HCT116 (cell line): ENCODE data around the gene FOXP1. TPM values are rescaled to one million over a fixed set of nuclear protein-coding genes. Genes with fewer than 3 reads are reported as not detected.

Source experiments
- ATAC-seq: fragments of 200-7000 bp; cut with Tn5 transposase; 2 replicates; pipeline ENCODE4 v1.9.1; 2020; ENCODE audit warnings: mild to moderate bottlenecking, moderate library complexity
- BruUV-seq: library from RNA; stranded (reverse); fragments of 400-500 nt; replicated peaks from 2 replicates; lab custom pipeline; 2021; lab: Mats Ljungman, UMichigan
- CTCF ChIA-PET: fragments of 300-600 bp; sonication (Branson Sonifier 250); formaldehyde crosslinking; loops from one replicate; lab custom pipeline; 2021; ENCODE audit warnings: antibody characterized with exemption; lab: Charles Lee
- POLR2A ChIA-PET: fragments of 300-600, 350-600 bp; sonication (Branson Sonifier 250); formaldehyde crosslinking; loops from one replicate; lab custom pipeline; 2021; ENCODE audit warnings: antibody characterized with exemption; lab: Charles Lee
- RAD21 ChIA-PET, 2 experiments: fragments of 300-600 bp; sonication (Branson Sonifier 250); formaldehyde crosslinking; loops; one replicate each; lab custom pipeline; 2023; ENCODE audit warnings: low total read pairs in 2 of 2; ENCODE audit not compliant: uncharacterized antibody in 2 of 2, unreplicated experiment in 2 of 2, low non-redundant PET in 1 of 2; lab: Charles Lee
- DNase-seq: peaks from one replicate; pipeline ENCODE4 v3.0.0-alpha.2; 2010; ENCODE audit warnings: low read depth, low spot score
- H2AFZ ChIP-seq: fragments of 200-600 bp; shearing (Covaris generic), sonication (generic); 2 replicates; pipeline ENCODE4 v1.6.1; 2017; ENCODE audit warnings: low read depth, mixed run types, mixed read lengths, antibody characterized with exemption, low read length; ENCODE audit not compliant: poor library complexity, severe bottlenecking
- H3K27ac ChIP-seq: 2 replicates; pipeline ENCODE4 v1.5.1; 2012; ENCODE audit warnings: low read depth, low read length
- H3K27me3 ChIP-seq: fragments of 200-600 bp; sonication (generic); 2 replicates; pipeline ENCODE4 v1.6.1; 2016; ENCODE audit warnings: mixed run types, low read length, mixed read lengths; ENCODE audit not compliant: insufficient read depth
- H3K36me3 ChIP-seq, 2 experiments: fragments of 200-500 bp in 1 of 2; fragments of 200-600 bp in 1 of 2; sonication (Bioruptor generic) in 1 of 2; sonication (generic) in 1 of 2; 2 replicates each; pipeline versions ENCODE4 v1.5.1 to v1.6.1; 2014 to 2016; ENCODE audit warnings: low read length in 2 of 2, inconsistent platforms in 1 of 2, mixed read lengths in 1 of 2, mixed run types in 1 of 2; ENCODE audit not compliant: insufficient read depth in 2 of 2, control insufficient read depth in 1 of 2
- H3K4me1 ChIP-seq, 2 experiments: fragments of 200-600 bp in 1 of 2; sonication (generic) in 1 of 2; 2 replicates each; pipeline versions ENCODE4 v1.5.1 to v1.6.1; 2012 to 2017; ENCODE audit warnings: low read length in 2 of 2, inconsistent platforms in 1 of 2, mild to moderate bottlenecking in 1 of 2, mixed read lengths in 1 of 2, mixed run types in 1 of 2, moderate library complexity in 1 of 2; ENCODE audit not compliant: insufficient read depth in 2 of 2, control insufficient read depth in 1 of 2
- H3K4me2 ChIP-seq: fragments of 200-600 bp; sonication (generic); 2 replicates; pipeline ENCODE4 v1.6.1; 2017; ENCODE audit warnings: mixed run types, low read length, mixed read lengths
- H3K4me3 ChIP-seq, 2 experiments: fragments of 200-600 bp in 1 of 2; sonication (generic) in 1 of 2; replicated peaks in 1 of 2; 2 replicates each; pipeline ENCODE4 v1.5.1; 2011 to 2016; ENCODE audit warnings: low read length in 2 of 2, control low read depth in 1 of 2, low read depth in 1 of 2, mild to moderate bottlenecking in 1 of 2, mixed read lengths in 1 of 2, mixed run types in 1 of 2
- H3K79me2 ChIP-seq: fragments of 200-600 bp; sonication (generic); 2 replicates; pipeline ENCODE4 v1.6.1; 2017; ENCODE audit warnings: mild to moderate bottlenecking, mixed run types, low read length, moderate library complexity, mixed read lengths; ENCODE audit not compliant: insufficient read depth
- H3K9ac ChIP-seq: fragments of 200-600 bp; sonication (generic); 2 replicates; pipeline ENCODE4 v1.6.1; 2016; ENCODE audit warnings: low read length, mixed read lengths
- H3K9me2 ChIP-seq: fragments of 200-600 bp; sonication (generic), shearing (Covaris generic); 2 replicates; pipeline ENCODE4 v1.6.1; 2017; ENCODE audit warnings: mixed run types, mild to moderate bottlenecking, moderate library complexity; ENCODE audit not compliant: insufficient read depth
- H3K9me3 ChIP-seq, 2 experiments: fragments of 200-500 bp in 1 of 2; fragments of 200-600 bp in 1 of 2; sonication (Bioruptor generic) in 1 of 2; sonication (generic) in 1 of 2; 2 replicates each; pipeline ENCODE4 v1.6.1; 2014 to 2017; ENCODE audit warnings: low read length in 2 of 2, mixed read lengths in 2 of 2, inconsistent platforms in 1 of 2, low read depth in 1 of 2, mild to moderate bottlenecking in 1 of 2, mixed run types in 1 of 2, moderate library complexity in 1 of 2; ENCODE audit not compliant: control insufficient read depth in 1 of 2, insufficient read depth in 1 of 2
- H4K20me1 ChIP-seq: fragments of 200-600 bp; sonication (generic), shearing (Covaris generic); 2 replicates; pipeline ENCODE4 v1.6.1; 2017; ENCODE audit warnings: mixed run types, mild to moderate bottlenecking, moderate library complexity; ENCODE audit not compliant: insufficient read depth
- ATF3 ChIP-seq: IDR thresholded peaks from 2 replicates; pipeline ENCODE4 v1.6.1; 2012
- CBX3 ChIP-seq: IDR thresholded peaks from 2 replicates; pipeline ENCODE4 v1.6.1; 2012; ENCODE audit warnings: low read depth
- CEBPB ChIP-seq: IDR thresholded peaks from 2 replicates; pipeline ENCODE4 v1.6.1; 2012; ENCODE audit warnings: low read depth
- CTCF ChIP-seq, 3 experiments: fragments of 200-600 bp in 1 of 3; sonication (generic) in 1 of 3; IDR thresholded peaks in 2 of 3; conservative IDR thresholded peaks in 1 of 3; 2 replicates each; pipeline ENCODE4 v1.5.1; 2012 to 2017; ENCODE audit warnings: low read depth in 2 of 3, low read length in 2 of 3, antibody characterized with exemption in 1 of 3, borderline replicate concordance in 1 of 3, control low read depth in 1 of 3, mild to moderate bottlenecking in 1 of 3, mixed read lengths in 1 of 3, mixed run types in 1 of 3, moderate library complexity in 1 of 3; ENCODE audit not compliant: insufficient read depth in 1 of 3
- EZH2 ChIP-seq: fragments of 200-600 bp; sonication (generic); IDR thresholded peaks from 2 replicates; pipeline ENCODE4 v1.6.1; 2017; ENCODE audit warnings: antibody characterized with exemption, mixed run types
- JUND ChIP-seq: IDR thresholded peaks from 2 replicates; pipeline ENCODE4 v1.6.1; 2012
- MAX ChIP-seq: IDR thresholded peaks from 2 replicates; pipeline ENCODE4 v1.6.1; 2012
- POLR2A ChIP-seq: IDR thresholded peaks from 2 replicates; pipeline ENCODE4 v1.7.0; 2011; ENCODE audit warnings: borderline replicate concordance; ENCODE audit not compliant: insufficient read depth, insufficient read length; ENCODE audit errors: extremely low read depth
- REST ChIP-seq: IDR thresholded peaks from 2 replicates; pipeline ENCODE4 v1.6.1; 2012; ENCODE audit warnings: low read depth
- SIN3A ChIP-seq: IDR thresholded peaks from 2 replicates; pipeline ENCODE4 v1.6.1; 2012; ENCODE audit warnings: low read depth
- SP1 ChIP-seq: IDR thresholded peaks from 2 replicates; pipeline ENCODE4 v1.6.1; 2012; ENCODE audit warnings: low read depth
- YY1 ChIP-seq: IDR thresholded peaks from 2 replicates; pipeline ENCODE4 v1.6.1; 2011; ENCODE audit warnings: low read length, low read depth, moderate library complexity, mild to moderate bottlenecking; ENCODE audit not compliant: insufficient replicate concordance; ENCODE audit errors: extremely low read depth
- ZBTB33 ChIP-seq: IDR thresholded peaks from 2 replicates; pipeline ENCODE4 v1.6.1; 2011; ENCODE audit warnings: mild to moderate bottlenecking, low read length, moderate library complexity; ENCODE audit not compliant: insufficient replicate concordance; ENCODE audit errors: extremely low read depth
- intact Hi-C: fragments of 100-400 bp; cut with micrococcal nuclease; formaldehyde crosslinking; loops from 2 replicates; pipeline ENCODE4 v1.10.0; 2022
- total RNA-seq: library from RNA; stranded (reverse); gene quantifications from one replicate; pipeline ENCODE4 v1.2.1, GENCODE V29; 2021; ENCODE audit not compliant: unreplicated experiment

FOXP1 gene
- total RNA-seq, 1 experiment from 2014 or later = 11.4 TPM

- H3K27me3 ChIP-seq = no peaks in the 10 kb centered on the region
- TF ChIP-seq YY1 = no peak
- no peak for TF ChIP-seq POLR2A
- no peak for TF ChIP-seq SIN3A
- TF ChIP-seq CEBPB = no peak
- TF ChIP-seq JUND = no peak
- TF ChIP-seq SP1 = no peak
- no peak for TF ChIP-seq ATF3
- no peak for TF ChIP-seq ZBTB33
- no peak for TF ChIP-seq MAX
- no peak for TF ChIP-seq CTCF (IDR thresholded peaks at IDR 0.05 in 2 of 3, conservative IDR thresholded peaks at IDR 0.05 in 1 of 3; ENCODE audit: borderline replicate concordance in 1 of 3, insufficient read depth in 1 of 3, low read depth in 2 of 3, low read length in 2 of 3)
- no peak for TF ChIP-seq EZH2
- TF ChIP-seq CBX3 = no peak
- TF ChIP-seq REST = no peak
- TF ChIP-seq, all 23 proteins: peak for 0
- Histone ChIP-seq H3K4me1 (no peaks in the 10 kb centered on the region), H3K4me2 (no peak overlapping the region), H4K20me1 (no peaks in the 10 kb centered on the region), H2AFZ (no peak overlapping the region), H3K9ac (no peak overlapping the region), H3K9me3 (no peaks in the 10 kb centered on the region), H3K36me3 (no peaks in the 10 kb centered on the region), H3K79me2 (no peaks in the 10 kb centered on the region), H3K4me3 (no peak overlapping the region), H3K9me2 (no peaks in the 10 kb centered on the region), H3K27ac (no peak overlapping the region)
- RAD21 ChIA-PET = no interaction called here
- intact Hi-C loops = no loop called here
- CTCF ChIA-PET = no interaction called here
- DNase-seq (no peak), ATAC-seq (no peak)
- POLR2A ChIA-PET = no interaction called here
- no TSS peak for BruUV-seq
These were observed 311.9 kb downstream of the FOXP1 start for GRCh38 chr3:71271596-71271995.
